Ovary (tissue), 3 donors: ENCODE data around the gene SMARCA5.

Experiments used
- CTCF ChIP-seq, 3 donors: fragments of 450-650 bp in 2 of 3; fragments of 200-600 bp in 1 of 3; IDR thresholded peaks; one replicate each; pipeline versions ENCODE4 v1.5.1 to v1.8.0; 2016 to 2022; ENCODE audit warnings: antibody characterized with exemption in 3 of 3, mild to moderate bottlenecking in 1 of 3
- EP300 ChIP-seq: sonication (generic); formaldehyde crosslinking; IDR thresholded peaks from one replicate; pipeline ENCODE4 v1.6.1; 2017; ENCODE audit warnings: antibody characterized with exemption
- POLR2A ChIP-seq: fragments of 450-650 bp; IDR thresholded peaks from one replicate; pipeline ENCODE4 v1.6.1; 2017; ENCODE audit warnings: antibody characterized with exemption, mild to moderate bottlenecking, moderate library complexity
- donor health status: DM: no; HTN: no; CAD: no.

- no peak for TF ChIP-seq CTCF (IDR thresholded peaks at IDR 0.05)
- TF ChIP-seq EP300: no peak
- TF ChIP-seq POLR2A: no peak
These were observed 36.4 kb downstream of the SMARCA5 start for GRCh38 chr4:143549928-143550327.
